ENCODE data around the gene PLBD2.

The PLBD2 gene

DNA sequence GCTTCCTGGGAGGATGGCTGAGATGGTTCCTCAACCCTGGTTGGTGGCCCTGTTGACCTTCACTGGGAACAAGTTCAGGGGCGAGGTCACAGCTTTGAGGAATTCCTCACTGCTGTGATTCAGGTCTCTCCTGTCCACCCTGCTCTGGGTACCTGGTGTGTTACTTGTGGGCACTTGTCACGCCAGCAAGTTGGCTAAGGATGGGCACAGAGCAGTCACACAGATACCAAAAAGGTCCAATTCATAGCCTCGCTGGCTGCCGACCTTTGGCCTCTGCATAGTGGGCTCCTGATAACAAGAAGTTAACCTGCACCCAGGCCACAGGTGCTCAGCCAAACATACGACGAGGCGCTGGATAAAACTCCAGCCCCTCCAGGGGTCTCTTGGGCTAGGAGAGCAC is 34.1 kb downstream of the PLBD2 start:
- H3K4me3 ChIP-seq (ENCODE audit: low read depth, low read length), result no peak overlapping the region
- no peak for DNase-seq (ENCODE audit: low read depth)
- TF ChIP-seq CTCF (IDR thresholded peaks at IDR 0.05; ENCODE audit: control insufficient read depth, extremely low read depth, insufficient read depth), result no peak

DNA sequence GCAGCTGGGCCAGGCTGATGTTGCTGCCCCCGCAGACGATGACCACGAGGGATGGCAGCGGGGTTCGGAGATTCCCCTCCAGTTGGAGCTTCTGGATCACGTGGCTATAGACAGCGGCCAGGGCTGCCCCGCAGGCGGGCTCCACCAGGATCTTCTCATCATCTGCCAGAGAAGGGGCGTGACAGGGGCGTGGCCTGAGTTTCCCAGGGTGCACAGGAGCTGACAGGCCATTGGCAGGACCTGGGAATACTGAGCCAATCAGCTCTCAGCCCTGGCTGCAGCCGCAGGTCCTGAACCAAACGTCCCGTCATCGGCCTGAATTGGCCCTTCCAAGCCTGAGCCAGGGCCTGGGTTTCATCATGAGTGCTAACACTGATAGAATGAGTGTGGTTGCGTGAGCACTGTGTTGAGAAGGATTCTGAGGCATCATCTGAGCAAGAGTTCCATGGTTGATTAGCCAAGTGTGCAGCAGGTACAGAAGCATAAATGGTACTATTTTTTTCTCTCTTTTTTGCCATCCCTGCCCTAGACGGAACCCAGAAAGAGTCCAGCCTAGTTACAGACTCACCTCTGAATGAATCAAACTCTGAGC is 34.7 kb downstream of the PLBD2 start:
- no peak for DNase-seq (ENCODE audit: low read depth)
- no peak for TF ChIP-seq CTCF (IDR thresholded peaks at IDR 0.05; ENCODE audit: control insufficient read depth, extremely low read depth, insufficient read depth)
- no peak overlapping the region for H3K4me3 ChIP-seq (ENCODE audit: low read depth, low read length)

GRCh38 chr12:113393749-113394148 is 35.4 kb downstream of the PLBD2 start:
- no peak overlapping the region for H3K4me3 ChIP-seq (ENCODE audit: low read depth, low read length)
- no peak for TF ChIP-seq CTCF (IDR thresholded peaks at IDR 0.05; ENCODE audit: control insufficient read depth, extremely low read depth, insufficient read depth)
- DNase-seq (ENCODE audit: low read depth), result no peak

GRCh38 chr12:113395119-113395518 is 36.7 kb downstream of the PLBD2 start:
- no peak for TF ChIP-seq CTCF (IDR thresholded peaks at IDR 0.05; ENCODE audit: control insufficient read depth, extremely low read depth, insufficient read depth)
- DNase-seq (ENCODE audit: low read depth), result no peak
- no peak overlapping the region for H3K4me3 ChIP-seq (ENCODE audit: low read depth, low read length)

DNA sequence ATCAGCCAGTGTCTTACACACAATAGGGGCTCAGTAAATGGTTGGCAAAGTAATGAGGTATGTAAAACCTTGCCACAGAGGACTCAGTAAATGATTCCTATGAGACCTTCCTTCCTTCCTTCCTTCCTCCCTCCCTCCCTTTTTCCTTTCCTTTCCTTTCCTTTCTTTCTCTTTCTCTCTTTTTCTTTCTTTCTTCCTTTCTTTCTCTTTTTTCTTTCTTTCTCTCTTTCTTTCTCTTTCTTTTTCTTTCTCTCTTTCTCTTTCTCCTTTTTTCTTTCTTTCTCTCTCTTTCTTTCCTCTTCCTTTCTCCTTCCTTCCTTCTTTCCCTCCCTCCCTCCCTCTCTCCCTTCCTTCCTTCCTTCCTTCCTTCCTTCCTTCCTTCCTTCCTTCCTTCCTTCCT is 37.8 kb downstream of the PLBD2 start:
- no peak for DNase-seq (ENCODE audit: low read depth)
- no peak overlapping the region for H3K4me3 ChIP-seq (ENCODE audit: low read depth, low read length)
- no peak for TF ChIP-seq CTCF (IDR thresholded peaks at IDR 0.05; ENCODE audit: control insufficient read depth, extremely low read depth, insufficient read depth)

- TF ChIP-seq CTCF (IDR thresholded peaks at IDR 0.05; ENCODE audit: control insufficient read depth, extremely low read depth, insufficient read depth), result no peak
- no peak for DNase-seq (ENCODE audit: low read depth)
- no peak overlapping the region for H3K4me3 ChIP-seq (ENCODE audit: low read depth, low read length)
These were observed 38.6 kb downstream of the PLBD2 start for GRCh38 chr12:113396828-113397496.
